ENCODE measurements around the gene PLPPR1. TPM values are rescaled to one million over a fixed set of nuclear protein-coding genes. Genes with fewer than 3 reads are reported as not detected.
"Not testable (repeated sequence)": the region's sequence is repeated elsewhere in the genome, so short reads cannot be mapped to it uniquely, and the experiment has no call there.

PLPPR1 gene
- total RNA-seq, 1 experiment from 2014 or later: 0.15 TPM

DNA sequence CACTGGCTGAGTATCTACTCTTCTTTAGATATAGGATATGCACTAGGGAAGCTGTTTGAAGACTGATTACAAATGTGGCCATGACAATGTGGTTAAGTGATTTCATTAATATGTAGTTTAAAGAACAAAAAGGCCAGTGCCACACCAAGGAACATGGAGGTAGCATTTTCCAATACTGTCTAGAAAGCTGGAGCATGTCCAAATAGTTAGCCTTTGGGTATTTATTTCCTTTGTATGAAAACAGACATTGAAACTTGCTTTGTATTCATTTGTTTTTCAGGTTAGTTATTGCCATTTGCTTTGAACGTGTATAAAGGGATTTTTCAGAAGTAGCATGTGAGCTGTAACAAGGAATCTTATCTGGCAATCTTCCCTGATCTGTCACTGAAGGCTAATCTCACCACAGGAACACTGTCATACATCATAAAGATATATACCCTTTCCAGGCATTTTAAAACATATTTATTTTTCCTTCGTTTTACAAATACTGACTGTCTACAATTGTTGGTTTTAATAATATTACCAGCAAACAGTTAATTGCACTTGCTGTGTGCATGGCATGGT is 93.4 kb downstream of the PLPPR1 start:
- DNase-seq (ENCODE audit: low spot score): no peak

DNA sequence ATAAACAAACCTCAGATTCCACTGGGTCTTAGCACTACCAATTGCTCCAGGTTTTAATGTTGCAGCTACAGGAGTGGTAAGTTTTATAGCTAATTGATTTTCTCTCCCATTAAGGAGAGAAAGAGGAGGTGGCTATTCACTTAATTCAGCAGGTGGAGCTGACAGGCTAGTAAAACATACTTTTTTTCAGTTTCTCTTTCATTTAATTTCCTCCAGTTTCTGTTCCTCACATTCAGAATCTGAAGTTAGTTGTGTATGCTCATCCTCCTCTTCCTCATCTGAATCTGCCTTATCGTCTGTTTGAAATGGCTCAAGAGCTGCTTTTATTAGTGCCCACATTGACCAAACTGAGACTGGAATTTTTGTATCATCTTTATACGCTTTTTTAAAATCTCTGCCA is 98.0 kb downstream of the PLPPR1 start:
- DNase-seq (ENCODE audit: low spot score): no peak

DNA sequence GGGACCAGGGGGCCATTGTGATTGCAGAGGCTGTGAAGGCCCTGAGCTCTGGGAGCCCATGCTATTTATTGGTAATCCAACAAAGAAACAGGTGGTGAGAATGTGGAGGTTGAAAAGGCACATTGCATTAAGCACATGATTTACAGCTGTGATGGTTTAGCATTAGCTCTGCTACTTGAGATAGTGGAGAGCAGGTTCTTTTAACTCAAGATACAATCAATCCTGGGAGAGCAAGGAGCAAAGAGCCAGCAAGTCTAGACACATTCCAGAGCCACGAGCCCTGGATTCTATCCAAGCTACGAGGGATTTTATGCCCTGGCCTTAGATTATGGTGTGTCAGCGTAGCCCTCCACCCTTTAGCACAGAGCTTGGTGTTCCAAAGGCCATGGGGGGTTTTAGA is 98.8 kb downstream of the PLPPR1 start:
- DNase-seq (ENCODE audit: low spot score): not testable (repeated sequence)

DNA sequence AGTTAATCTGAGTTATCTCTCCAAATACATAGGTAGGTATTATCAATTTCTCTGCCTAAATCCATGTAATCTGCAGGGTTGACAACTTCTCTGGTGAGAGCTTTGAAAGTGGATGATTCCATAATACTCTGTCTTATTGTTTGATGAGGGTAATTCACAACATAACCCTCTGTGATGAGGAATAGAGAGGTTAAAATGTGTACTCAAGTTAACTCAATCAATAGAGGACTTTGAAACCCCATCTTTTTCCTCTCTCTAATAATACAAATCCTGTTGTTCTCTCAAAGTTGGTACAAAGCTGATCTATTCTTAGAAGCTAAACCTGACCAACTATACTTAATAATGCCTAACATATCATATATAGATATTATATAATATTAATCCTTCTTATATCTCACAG is 100.1 kb downstream of the PLPPR1 start:
- no peak for DNase-seq (ENCODE audit: low spot score)

DNA sequence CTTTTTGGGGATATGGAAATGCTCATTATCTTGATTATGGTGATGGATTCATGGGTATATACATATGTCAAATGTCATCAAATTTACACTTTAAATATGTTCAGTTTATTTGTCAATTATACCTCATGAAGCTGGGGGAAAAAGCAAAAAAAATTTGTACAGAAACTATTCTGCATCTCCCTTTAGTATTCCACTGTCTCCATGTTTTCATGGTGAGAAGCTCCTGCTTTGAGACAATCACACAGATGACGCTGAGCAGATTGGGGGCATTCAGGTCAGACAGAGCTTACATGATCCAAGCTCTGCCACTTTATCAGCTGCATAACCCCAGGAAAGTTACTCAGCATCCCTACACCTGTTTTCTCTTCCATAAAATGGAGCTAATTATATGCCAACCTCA is 101.5 kb downstream of the PLPPR1 start:
- no peak for DNase-seq (ENCODE audit: low spot score)

DNA sequence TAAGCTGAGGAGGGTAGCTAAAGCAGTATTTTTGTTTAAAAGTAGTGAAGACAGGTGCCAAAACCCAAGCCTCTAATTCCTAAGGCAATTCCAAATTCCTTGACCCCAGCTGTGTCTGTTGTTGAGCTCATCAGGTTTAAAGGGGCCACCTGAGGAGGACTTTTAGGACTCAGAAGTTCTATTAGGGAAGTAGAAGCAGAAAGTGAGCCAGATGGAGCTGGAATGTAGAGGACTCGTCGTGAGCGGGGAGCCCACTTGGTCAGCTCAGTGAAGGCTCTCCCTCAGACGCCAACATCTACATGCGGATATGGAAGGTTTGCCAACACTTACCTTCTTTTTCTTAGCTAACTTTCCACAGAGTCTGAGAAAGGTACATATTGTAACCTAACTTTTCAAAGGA is 102.8 kb downstream of the PLPPR1 start:
- no peak for DNase-seq (ENCODE audit: low spot score)

DNA sequence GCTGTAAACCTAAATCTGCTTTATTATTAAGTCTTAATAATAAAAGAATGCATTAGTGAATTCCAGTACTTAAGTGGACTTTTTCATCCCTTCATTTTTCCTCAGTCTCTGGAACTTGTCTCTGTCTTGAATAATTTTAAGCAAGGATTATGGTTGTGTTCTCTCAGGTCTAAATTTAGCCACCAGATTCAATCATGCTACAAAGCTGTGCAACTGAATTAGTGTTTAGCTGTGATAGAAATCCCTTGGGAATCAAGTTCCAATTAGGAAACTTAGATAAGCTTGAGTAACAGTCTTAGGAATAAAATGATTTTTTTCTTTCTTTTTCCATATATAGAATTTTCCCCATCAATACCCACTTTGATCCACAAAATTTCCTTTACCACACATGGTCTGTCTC is 104.3 kb downstream of the PLPPR1 start:
- no peak for DNase-seq (ENCODE audit: low spot score)

DNA sequence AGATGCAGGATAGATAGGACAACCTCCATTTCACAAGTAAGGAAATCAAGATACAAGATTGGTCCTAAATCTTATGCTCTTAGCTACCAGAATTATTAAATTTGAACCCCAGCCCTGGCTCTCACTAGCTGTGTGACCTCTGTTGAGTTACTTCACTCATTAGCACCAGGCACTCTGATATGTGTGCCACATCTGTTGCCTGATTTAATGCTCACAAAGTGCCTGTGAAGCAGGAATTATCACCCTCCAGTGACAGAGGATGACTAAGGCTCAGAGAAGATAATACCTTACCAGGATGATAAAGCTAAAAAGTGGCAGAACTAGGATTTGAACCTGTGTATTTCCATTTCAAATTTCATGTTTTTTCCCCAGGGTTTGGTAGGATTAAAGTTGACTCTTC is 110.0 kb downstream of the PLPPR1 start:
- no peak for DNase-seq (ENCODE audit: low spot score)

DNA sequence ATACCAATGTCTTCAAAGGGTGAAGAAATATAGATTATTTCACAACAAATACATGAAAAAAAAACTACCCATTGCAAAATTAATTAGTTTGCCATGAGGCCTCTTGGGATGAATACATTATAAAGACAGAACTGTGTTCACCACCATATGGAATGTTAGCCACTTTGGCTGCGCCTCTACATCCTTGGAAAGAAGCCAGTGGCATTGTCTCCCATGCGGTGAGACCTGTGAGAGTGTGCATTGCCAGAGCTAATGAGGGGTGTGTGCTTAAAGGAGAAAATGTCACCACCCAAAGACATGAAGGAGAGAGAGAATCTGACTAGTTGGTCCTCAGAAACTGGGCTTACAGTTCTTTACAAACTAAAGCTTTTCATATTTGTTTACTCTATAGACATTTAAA is 110.6 kb downstream of the PLPPR1 start:
- no peak for DNase-seq (ENCODE audit: low spot score)

DNA sequence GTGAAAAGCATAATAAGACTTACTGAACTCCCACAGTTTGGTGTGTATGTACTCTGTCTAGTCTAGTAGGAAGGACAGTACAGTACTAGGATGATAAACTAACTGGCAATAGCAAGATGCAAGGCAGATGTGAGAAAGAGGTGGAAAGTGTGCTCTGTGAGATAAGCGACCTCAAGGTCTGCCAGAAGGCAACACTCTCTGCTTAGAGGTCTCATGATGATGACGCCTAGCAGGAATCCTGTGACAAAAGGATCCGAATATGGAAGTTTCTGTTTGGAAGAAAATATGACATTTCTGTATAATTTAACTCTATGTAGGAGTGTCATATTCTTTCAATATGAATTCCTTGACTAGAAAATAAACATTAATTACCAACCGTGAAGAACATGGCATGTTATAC is 112.2 kb downstream of the PLPPR1 start:
- DNase-seq (ENCODE audit: low spot score): no peak

DNA sequence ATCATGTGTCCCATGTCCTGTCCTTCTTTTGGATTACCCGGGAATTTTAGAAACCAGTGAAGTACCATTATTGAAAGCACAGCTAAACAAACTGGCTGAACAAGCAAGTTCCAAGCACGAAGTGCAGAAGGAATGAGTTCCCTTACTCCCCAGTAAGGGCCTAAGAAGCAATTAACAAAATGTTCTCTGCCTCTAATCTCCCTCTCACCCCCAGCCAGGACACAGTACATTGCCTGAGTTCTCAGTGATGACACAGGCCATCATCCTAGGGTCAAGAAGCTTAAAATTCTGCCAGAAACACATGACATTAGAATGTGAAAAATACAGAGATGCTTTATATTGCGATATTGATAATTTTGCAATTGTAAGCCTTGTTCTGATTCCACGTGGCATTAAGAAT is 118.0 kb downstream of the PLPPR1 start:
- no peak for DNase-seq (ENCODE audit: low spot score)

DNA sequence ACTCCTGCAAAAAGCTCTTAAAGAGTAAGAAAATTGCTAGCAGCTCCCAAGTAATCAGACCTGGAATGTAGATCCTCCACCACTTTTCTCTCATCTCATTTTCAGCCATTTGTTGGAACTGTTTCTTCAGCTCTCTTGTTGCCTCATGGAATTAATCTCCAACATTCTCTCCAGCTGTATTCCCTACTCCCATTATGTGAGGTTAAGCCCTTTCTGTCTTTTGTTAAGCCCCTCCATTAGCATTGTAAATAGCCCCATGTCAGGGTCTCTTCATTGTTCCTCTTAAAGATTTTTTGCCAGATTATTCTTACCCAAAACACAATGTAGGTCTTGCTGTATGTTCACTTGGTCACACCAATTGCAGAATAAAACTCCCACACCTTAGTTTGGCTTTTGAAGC is 119.8 kb downstream of the PLPPR1 start:
- no peak for DNase-seq (ENCODE audit: low spot score)

DNA sequence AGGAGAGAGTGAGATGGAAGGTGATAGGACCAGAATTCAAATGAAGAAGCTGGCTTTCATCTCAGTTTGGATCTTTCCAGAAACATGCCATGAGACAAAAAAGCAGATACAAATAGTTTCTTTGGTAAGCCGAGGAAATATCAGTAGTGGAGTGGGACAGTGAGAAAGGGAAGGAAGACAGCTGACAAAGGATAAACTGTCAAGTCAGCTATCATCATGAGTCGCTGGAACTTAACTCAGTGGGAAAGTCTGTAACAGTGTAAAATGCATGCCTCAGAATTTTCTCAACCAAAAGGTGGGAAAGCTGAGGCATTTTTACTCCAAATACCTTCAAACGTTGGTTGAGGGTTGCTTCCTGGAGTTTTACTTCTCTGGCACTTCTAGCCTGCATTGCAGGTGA is 129.8 kb downstream of the PLPPR1 start:
- DNase-seq (ENCODE audit: low spot score): no peak

DNA sequence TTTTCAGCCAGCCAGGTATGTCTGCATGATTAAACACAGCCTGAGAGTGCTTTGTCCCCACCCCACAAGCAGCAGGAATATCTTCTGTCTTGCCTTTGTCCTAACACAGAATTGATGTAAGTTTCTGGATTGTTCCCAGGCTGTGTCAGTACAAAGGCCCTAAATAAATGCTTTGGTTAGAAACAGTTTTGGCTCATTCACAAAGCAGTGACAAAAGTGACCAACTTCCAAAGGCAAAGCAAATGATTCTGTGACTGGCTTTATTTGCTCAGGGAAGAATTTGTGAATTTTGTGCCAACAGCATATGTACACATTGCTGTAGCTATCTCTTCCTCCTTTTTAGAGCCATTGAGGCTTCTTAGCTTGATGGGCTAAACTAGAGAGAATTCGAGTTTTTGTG is 133.7 kb downstream of the PLPPR1 start:
- DNase-seq (ENCODE audit: low spot score): no peak

DNA sequence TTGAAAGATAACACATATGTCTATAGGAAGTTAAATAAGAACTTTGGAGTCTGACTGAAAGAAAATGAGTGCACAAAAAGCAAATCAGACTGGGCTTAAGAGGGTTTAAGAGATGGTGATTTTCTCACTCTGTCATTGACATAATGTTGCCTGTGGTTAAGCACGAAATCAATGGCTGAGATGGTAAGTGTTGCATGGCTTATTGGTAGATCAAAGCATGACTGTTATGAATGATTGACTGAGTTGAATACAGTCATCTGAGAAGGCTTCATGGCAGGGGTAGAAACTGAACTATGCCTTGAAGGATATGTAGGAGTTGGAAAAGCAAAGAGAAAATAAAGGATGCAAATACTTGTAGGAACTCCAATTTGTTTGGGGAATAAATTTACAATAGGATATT is 136.6 kb downstream of the PLPPR1 start:
- DNase-seq (ENCODE audit: low spot score): no peak

DNA sequence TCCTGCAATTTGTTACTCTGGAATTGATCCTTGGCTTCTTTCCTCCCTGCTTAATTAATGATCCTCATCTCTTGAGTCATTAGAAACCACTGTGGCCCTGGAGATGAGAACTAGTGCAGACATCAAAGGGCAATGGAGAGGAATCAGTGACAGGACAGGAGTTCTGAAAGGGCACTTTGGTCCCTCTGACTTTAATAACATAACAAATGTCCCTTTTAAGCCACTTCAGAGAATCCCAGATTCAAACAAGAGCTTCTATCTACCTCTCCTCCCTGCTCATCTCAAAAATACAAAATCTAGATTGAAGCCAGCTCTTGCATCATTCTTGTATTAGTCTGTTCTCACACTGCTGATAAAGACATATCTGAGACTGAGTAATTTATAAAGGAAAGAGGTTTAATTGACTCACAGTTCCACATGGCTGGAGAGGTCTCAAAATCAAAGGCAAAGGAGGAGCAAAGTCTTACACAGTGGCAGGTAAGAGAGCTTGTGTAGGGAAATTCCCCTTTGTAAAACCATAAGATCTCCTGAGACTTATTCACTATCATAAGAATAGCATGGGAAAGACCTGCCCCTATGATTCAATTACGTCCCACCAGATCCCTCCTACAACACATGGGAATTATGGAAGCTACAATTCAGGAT is 139.1 kb downstream of the PLPPR1 start:
- DNase-seq (ENCODE audit: low spot score): no peak

DNA sequence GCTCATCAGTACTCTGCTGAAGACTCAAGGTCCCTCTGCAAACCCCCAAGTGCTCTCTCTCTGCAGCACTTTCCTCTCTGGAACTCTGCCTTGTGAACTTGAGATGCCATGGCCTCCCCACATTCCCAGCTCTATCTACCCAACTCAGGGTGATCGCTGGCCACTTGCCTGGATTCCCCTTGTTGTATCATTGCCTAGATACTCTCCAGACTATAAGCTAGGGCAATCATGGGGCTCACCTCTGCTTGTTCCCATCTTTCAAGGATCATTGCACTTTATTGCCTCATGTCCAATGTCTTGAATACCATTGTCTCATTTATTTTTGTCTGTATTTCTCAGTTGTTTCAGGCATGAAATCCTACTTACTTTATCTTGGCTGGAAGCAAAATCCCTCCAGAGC is 144.1 kb downstream of the PLPPR1 start:
- no peak for DNase-seq (ENCODE audit: low spot score)

DNA sequence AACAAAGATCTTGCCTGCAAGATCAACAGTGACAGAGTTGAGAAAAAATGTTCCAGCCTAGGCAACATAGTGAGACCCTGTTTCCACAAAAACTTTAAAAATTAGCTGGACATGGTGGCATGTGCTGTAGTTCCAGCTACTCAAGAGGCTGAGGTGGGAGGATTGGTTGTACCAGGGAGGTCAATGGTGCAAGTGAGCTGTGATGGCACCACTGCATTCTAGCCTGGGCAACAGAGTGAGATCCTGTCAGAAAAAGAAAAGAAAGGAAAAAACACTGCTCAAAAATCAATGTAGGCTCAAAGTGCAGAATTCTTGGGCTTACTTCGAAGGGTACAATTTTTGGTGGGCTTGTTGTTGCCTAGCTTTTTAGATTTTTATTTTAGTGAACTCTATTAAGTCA is 145.4 kb downstream of the PLPPR1 start:
- no peak for DNase-seq (ENCODE audit: low spot score)

DNA sequence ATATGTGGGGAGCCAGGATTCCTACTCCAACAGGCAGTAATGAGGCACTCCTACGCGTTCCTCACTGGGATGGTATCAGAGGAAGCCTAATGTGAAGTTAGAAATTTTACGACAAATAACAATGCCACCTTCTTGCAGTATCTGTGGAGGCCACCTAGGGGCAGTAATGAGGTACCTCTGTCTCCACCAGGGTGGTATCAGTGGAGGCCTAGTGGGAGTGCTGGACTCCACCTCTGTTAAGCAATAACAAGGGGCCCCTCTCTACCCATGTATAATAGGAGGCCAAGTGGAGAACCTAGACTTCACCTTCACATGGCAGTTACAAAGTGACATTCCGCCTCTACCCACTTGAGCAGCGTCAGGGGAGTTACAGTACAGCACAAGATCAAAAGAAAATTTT is 147.9 kb downstream of the PLPPR1 start:
- DNase-seq (ENCODE audit: low spot score): no peak

DNA sequence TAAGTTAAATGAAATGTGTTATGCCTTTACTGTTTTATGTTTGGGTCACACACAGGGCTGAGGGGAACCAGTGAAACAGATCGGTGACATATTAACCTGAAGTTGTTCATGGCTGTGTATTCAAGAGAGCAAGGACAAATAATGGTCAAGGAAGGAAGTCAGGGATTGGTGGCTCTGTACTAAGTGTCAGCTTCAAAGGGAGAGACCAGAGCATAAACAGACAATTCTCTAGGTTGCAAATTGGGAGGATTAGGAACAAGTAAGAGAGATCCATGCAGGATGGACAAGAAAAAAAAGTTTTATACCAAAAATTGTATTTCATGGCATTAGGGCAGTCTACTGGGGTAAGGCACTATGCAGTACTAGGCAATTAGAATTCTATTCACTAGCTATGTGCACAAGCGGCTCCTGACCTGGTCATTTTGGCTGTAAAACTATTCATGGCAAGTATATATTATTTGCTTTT is 156.3 kb downstream of the PLPPR1 start:
- no peak for DNase-seq (ENCODE audit: low spot score)

DNA sequence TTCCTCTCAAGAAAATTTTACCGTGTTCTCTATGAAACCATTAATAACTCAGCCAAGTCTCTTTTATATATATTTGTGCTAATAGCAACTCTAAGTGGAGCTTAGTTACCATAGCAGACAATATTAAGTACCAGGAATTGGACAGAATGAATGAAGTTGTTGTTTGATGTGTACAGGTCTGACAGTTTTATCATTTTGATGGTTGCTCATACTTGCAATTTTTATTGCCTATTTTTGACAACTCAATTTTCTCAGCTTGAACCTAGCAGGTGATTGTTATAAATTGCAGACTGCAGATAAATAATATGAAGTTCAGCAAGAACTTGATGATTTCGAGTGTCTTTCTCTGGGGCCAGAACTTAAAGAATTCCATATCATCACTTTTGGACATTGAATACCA is 163.2 kb downstream of the PLPPR1 start:
- DNase-seq (ENCODE audit: low spot score): no peak

DNA sequence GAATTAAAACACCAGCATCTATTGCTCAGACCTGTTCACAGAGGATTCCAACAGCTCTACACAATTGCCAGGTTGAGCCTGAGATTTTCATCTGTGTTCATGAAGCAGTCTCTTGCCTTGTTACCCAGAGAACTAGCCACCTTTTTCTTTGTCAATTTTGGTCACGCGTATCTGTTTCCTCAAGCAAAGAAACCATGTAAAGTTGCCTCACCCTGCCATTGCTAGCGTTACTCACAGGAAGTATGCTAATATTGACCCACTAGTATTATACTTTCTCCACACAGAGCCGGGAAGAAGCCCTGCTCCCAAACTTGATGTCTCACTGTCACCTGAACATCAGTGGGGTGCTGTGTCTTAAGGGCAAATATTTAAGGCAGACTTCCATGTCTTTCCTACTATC is 168.5 kb downstream of the PLPPR1 start:
- no peak for DNase-seq (ENCODE audit: low spot score)

DNA sequence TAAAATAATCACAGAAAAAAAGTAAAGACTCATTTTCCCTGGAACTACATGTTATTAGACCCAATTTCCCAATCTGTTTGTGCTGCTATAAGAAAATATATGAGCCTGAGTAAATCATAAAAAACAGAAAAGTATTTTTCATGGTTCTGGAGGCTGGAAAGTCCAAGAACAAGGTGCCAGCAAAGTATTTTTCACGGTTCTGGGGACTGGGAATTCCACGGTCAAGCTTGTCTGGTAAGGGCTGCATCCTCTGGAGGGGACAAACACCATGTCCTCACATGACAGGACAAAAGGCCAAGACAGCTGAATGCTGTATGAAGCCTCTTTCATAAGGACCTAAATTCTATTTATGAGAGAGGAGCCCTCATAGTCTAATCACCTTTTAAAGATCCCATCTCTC is 172.3 kb downstream of the PLPPR1 start:
- DNase-seq (ENCODE audit: low spot score): no peak

DNA sequence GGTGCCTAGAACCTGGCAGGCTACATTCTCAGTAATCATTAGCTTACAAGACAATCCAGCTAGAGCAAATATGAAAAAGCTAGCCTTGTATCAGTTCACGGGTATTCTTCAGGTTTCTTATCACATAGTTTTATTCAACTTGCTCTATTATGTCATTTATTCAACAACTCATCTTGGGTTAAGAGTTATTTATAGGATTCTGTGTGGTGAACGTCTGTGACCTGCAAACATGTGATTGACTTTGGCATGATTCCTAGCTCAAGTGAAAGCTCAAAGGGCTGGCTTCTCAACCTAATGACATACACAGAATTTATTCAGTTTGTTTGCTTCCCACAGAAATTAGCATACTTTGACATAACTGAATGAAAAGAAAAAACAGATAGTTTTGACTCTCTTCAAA is 173.1 kb downstream of the PLPPR1 start:
- no peak for DNase-seq (ENCODE audit: low spot score)

Measured in HT-29 (cell line).